Mesothelial cell of epicardium (in vitro differentiated cells): Measurements from ENCODE around the gene RSKR. TPM values are rescaled to one million over a fixed set of nuclear protein-coding genes. Genes with fewer than 3 reads are reported as not detected.

ENCODE experiments used
- DNase-seq, 2 experiments: peaks; one replicate each; pipeline ENCODE4 v3.0.0; 2021; ENCODE audit warnings: low spot score in 2 of 2; ENCODE audit not compliant: unreplicated experiment in 2 of 2
- H3K27ac Mint-ChIP-seq: 2 replicates; pipeline ENCODE4 v1.8.0; 2021; ENCODE audit warnings: mixed read lengths
- H3K27me3 Mint-ChIP-seq: 2 replicates; pipeline ENCODE4 v1.8.0; 2021; ENCODE audit warnings: low read depth, mixed read lengths
- H3K36me3 Mint-ChIP-seq: 2 replicates; pipeline ENCODE4 v1.8.0; 2021; ENCODE audit warnings: mixed read lengths
- H3K4me1 Mint-ChIP-seq: 2 replicates; pipeline ENCODE4 v1.8.0; 2021; ENCODE audit warnings: mixed read lengths
- H3K4me3 Mint-ChIP-seq: 2 replicates; pipeline ENCODE4 v1.8.0; 2021; ENCODE audit warnings: mild to moderate bottlenecking, moderate library complexity, mixed read lengths
- H3K9me3 Mint-ChIP-seq: 2 replicates; pipeline ENCODE4 v1.8.0; 2021; ENCODE audit warnings: mixed read lengths
- total RNA-seq: library from RNA; stranded (reverse); gene quantifications from 3 replicates; pipeline ENCODE4 v1.2.1, GENCODE V29; 2021
- TF ChIP-seq, protein P1 (sequence below): fragments of 200-600 bp; sonication (generic); IDR thresholded peaks from one replicate; pipeline ENCODE4 v1.5.0; 2021; ENCODE audit warnings: antibody characterized with exemption; ENCODE audit not compliant: unreplicated experiment

RSKR gene
- total RNA-seq, 1 donor from 2014 or later: 31.3 TPM

GRCh38 chr17:28657756-28658155 is 43.8 kb upstream of the RSKR start:
- Mint-ChIP-seq H3K9me3 (peaks cover 9% of the 10 kb centered on the region), H3K4me3 (no peak overlapping the region), H3K27me3 (no peaks in the 10 kb centered on the region), H3K4me1 (peaks cover 15% of the 10 kb centered on the region), H3K27ac (no peak overlapping the region), H3K36me3 (peaks cover 30% of the 10 kb centered on the region)
- TF ChIP-seq, protein P1, sequence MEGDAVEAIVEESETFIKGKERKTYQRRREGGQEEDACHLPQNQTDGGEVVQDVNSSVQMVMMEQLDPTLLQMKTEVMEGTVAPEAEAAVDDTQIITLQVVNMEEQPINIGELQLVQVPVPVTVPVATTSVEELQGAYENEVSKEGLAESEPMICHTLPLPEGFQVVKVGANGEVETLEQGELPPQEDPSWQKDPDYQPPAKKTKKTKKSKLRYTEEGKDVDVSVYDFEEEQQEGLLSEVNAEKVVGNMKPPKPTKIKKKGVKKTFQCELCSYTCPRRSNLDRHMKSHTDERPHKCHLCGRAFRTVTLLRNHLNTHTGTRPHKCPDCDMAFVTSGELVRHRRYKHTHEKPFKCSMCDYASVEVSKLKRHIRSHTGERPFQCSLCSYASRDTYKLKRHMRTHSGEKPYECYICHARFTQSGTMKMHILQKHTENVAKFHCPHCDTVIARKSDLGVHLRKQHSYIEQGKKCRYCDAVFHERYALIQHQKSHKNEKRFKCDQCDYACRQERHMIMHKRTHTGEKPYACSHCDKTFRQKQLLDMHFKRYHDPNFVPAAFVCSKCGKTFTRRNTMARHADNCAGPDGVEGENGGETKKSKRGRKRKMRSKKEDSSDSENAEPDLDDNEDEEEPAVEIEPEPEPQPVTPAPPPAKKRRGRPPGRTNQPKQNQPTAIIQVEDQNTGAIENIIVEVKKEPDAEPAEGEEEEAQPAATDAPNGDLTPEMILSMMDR: no peak
- no peak for DNase-seq

- TF ChIP-seq, protein P1: no peak
- Mint-ChIP-seq H3K9me3 (peaks cover 4% of the 10 kb centered on the region), H3K36me3 (peaks cover 28% of the 10 kb centered on the region)
Measured at GRCh38 chr17:28655160-28655559, 41.2 kb upstream of the RSKR start.

DNA sequence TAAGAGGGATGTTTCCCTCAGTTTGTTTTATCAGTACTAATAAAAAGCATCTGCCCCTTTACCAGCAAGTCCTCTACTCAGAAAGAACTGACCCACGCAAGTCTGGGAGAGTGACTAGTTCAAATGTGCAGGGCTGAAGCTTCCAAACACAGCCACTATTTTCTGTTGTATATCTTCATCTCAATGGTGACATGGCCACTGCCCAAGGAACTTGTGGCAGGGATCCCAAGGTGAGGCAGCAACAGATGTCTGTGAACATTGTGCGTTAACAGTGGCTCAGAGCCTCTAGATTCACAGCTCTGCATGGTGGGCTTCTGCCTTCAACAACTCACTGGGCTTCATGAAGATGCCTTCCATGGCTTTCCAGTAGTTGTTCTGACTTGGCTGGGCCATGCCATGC is 34.7 kb upstream of the RSKR start:
- Mint-ChIP-seq H3K4me3 (no peak overlapping the region), H3K9me3 (no peaks in the 10 kb centered on the region), H3K36me3 (peaks cover 14% of the 10 kb centered on the region), H3K27me3 (no peaks in the 10 kb centered on the region), H3K4me1 (peaks cover 25% of the 10 kb centered on the region), H3K27ac (no peak overlapping the region)
- TF ChIP-seq, protein P1: no peak
- no peak for DNase-seq

More at GRCh38 chr17:28655160-28655559, 41.2 kb upstream of the RSKR start:
- H3K4me3 Mint-ChIP-seq: no peak overlapping the region
- peaks cover under 1% of the 10 kb centered on the region for H3K4me1 Mint-ChIP-seq
- no peak for DNase-seq
- H3K27ac Mint-ChIP-seq: no peak overlapping the region
- no peaks in the 10 kb centered on the region for H3K27me3 Mint-ChIP-seq

GRCh38 chr17:28646039-28646754 is 32.2 kb upstream of the RSKR start:
- peaks cover 18% of the 10 kb centered on the region for H3K36me3 Mint-ChIP-seq
- peak overlapping the region; percentile 83 for H3K4me3 Mint-ChIP-seq
- peaks cover 29% of the 10 kb centered on the region for H3K4me1 Mint-ChIP-seq
- H3K27me3 Mint-ChIP-seq: no peaks in the 10 kb centered on the region
- no peak for DNase-seq
- no peaks in the 10 kb centered on the region for H3K9me3 Mint-ChIP-seq
- H3K27ac Mint-ChIP-seq: peak overlapping the region; percentile 73
- TF ChIP-seq, protein P1: no peak

GRCh38 chr17:28645576-28645939 is 31.6 kb upstream of the RSKR start:
- Mint-ChIP-seq H3K9me3 (no peaks in the 10 kb centered on the region), H3K36me3 (peaks cover 19% of the 10 kb centered on the region), H3K4me1 (peaks cover 29% of the 10 kb centered on the region), H3K27me3 (no peaks in the 10 kb centered on the region), H3K4me3 (peak overlapping the region; percentile 83), H3K27ac (peak overlapping the region; percentile 73)
- DNase-seq: no peak
- TF ChIP-seq, protein P1: no peak
